GM13976 (cell line): ENCODE measurements around the gene KIF26A.

Source experiments
- DNase-seq: peaks from one replicate; pipeline ENCODE4 v3.0.0; 2012; ENCODE audit warnings: low spot score
- CTCF ChIP-seq: IDR thresholded peaks from 2 replicates; pipeline ENCODE4 v1.5.1; 2012; ENCODE audit warnings: borderline replicate concordance, mild to moderate bottlenecking; ENCODE audit not compliant: insufficient read depth; ENCODE audit errors: extremely low read depth, missing control alignments, control extremely low read depth
- in situ Hi-C: fragments of 300-500 bp; cut with MboI; formaldehyde crosslinking; loops from one replicate; pipeline ENCODE4 v1.12.0; 2022; ENCODE audit warnings: low sequenced_read_pairs, mixed read lengths, inconsistent platforms; ENCODE audit not compliant: unreplicated experiment

KIF26A gene

GRCh38 chr14:104217486-104218360 is 79.3 kb downstream of the KIF26A start:
- in situ Hi-C loops = no loop called here
- TF ChIP-seq CTCF = no peak
- no peak for DNase-seq

- TF ChIP-seq CTCF = no peak
- no peak for DNase-seq
- in situ Hi-C loops = no loop called here
Observed at GRCh38 chr14:104218361-104219180, 80.2 kb downstream of the KIF26A start.

- no peak for DNase-seq
- in situ Hi-C loops = no loop called here
- no peak for TF ChIP-seq CTCF
Observed at GRCh38 chr14:104219731-104220214, 81.4 kb downstream of the KIF26A start.

- no peak for TF ChIP-seq CTCF
- in situ Hi-C loops = no loop called here
- no peak for DNase-seq
Observed at GRCh38 chr14:104220215-104221070, 82.1 kb downstream of the KIF26A start.

GRCh38 chr14:104221071-104221625 is 82.8 kb downstream of the KIF26A start:
- no peak for TF ChIP-seq CTCF
- in situ Hi-C loops = no loop called here
- no peak for DNase-seq
